C1 segment of cervical spinal cord (tissue), 14 donors: ENCODE measurements around the gene ARHGAP26.
A peak's percentile ranks its signal among the peaks of the same experiment; 100 is the strongest.

Source experiments
- DNase-seq, 14 donors: peaks; one replicate each; lab custom pipeline; 2025; lab: John Stamatoyannopoulos, UW

The ARHGAP26 gene

GRCh38 chr5:143180751-143181150 lies 410.6 kb downstream of the ARHGAP26 start:
- peak in 1 of 14 donors; percentile 52 for DNase-seq

- no peak for DNase-seq
Measured at GRCh38 chr5:143181173-143181572, 411.0 kb downstream of the ARHGAP26 start.

GRCh38 chr5:143182106-143182505 lies 411.9 kb downstream of the ARHGAP26 start:
- no peak for DNase-seq

- DNase-seq, result peak in 1 of 14 donors; percentile 5
Measured at GRCh38 chr5:143182901-143183820, 413.0 kb downstream of the ARHGAP26 start.

- no peak for DNase-seq
Measured at GRCh38 chr5:143183989-143184388, 413.8 kb downstream of the ARHGAP26 start.

- DNase-seq, result no peak
Measured at GRCh38 chr5:143186623-143187022, 416.4 kb downstream of the ARHGAP26 start.

GRCh38 chr5:143187495-143187894 lies 417.3 kb downstream of the ARHGAP26 start:
- DNase-seq, result no peak

- no peak for DNase-seq
Measured at GRCh38 chr5:143188083-143188482, 417.9 kb downstream of the ARHGAP26 start.

GRCh38 chr5:143188692-143189091 lies 418.5 kb downstream of the ARHGAP26 start:
- no peak for DNase-seq

- no peak for DNase-seq
Measured at GRCh38 chr5:143190260-143190810, 420.2 kb downstream of the ARHGAP26 start.

GRCh38 chr5:143191720-143192119 lies 421.5 kb downstream of the ARHGAP26 start:
- DNase-seq, result no peak

GRCh38 chr5:143192191-143192900 lies 422.2 kb downstream of the ARHGAP26 start:
- no peak for DNase-seq

- no peak for DNase-seq
Measured at GRCh38 chr5:143194206-143194605, 424.0 kb downstream of the ARHGAP26 start.

- DNase-seq, result no peak
Measured at GRCh38 chr5:143194713-143195112, 424.5 kb downstream of the ARHGAP26 start.

GRCh38 chr5:143195491-143195890 lies 425.3 kb downstream of the ARHGAP26 start:
- no peak for DNase-seq

GRCh38 chr5:143196601-143197259 lies 426.6 kb downstream of the ARHGAP26 start:
- no peak for DNase-seq

GRCh38 chr5:143197260-143197656 lies 427.1 kb downstream of the ARHGAP26 start:
- DNase-seq, result no peak

- DNase-seq, result no peak
Measured at GRCh38 chr5:143198332-143198731, 428.2 kb downstream of the ARHGAP26 start.

GRCh38 chr5:143199161-143199560 lies 429.0 kb downstream of the ARHGAP26 start:
- DNase-seq, result no peak

- DNase-seq, result no peak
Measured at GRCh38 chr5:143199843-143200242, 429.7 kb downstream of the ARHGAP26 start.

GRCh38 chr5:143200781-143201398 lies 430.7 kb downstream of the ARHGAP26 start:
- no peak for DNase-seq
